Measurements from ENCODE around the gene ROCK1. TPM values are rescaled to one million over a fixed set of nuclear protein-coding genes. Genes with fewer than 3 reads are reported as not detected.

Gene ROCK1
- total and polyA plus RNA-seq, 4 donors, result 7.4 to 28.7 (median 18.7) TPM

DNA sequence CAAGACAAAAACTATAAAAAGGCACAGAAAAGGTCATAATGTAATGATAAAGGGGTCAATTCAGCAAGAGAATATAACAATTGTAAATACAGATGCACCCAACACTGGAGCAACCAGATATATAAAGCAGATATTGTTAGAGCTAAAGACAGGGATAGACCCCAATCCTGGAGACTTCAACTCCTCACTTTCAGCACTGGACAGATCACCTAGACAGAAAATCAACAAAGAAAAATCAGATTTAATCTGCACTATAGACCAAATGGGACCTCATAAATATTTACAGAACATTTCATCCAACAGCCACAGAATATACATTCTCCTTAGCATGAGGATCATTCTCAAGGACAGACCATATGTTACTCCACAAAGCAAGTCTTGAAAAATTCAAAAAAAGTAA lies 114.2 kb downstream of the ROCK1 start:
- no peak overlapping the region for H3K27ac ChIP-seq (ENCODE audit: low read depth in 1 of 2, low read length in 2 of 2)
- H3K9ac ChIP-seq (ENCODE audit: low read depth in 1 of 2, low read length in 2 of 2), result no peak overlapping the region
- H3K4me3 ChIP-seq (ENCODE audit: low read depth in 1 of 3, low read length in 3 of 3), result no peak overlapping the region
- H3K36me3 ChIP-seq (ENCODE audit: control insufficient read depth in 4 of 4, insufficient read depth in 3 of 4, low read depth in 1 of 4, low read length in 3 of 4), result peaks cover under 1 to 5% (median 3%) of the 10 kb centered on the region in 4 donors
- TF ChIP-seq REST (IDR thresholded peaks at IDR 0.05) (peak; percentile 82), HNF4A (conservative IDR thresholded peaks at IDR 0.05) (no peak), RAD21 (IDR thresholded peaks at IDR 0.05) (no peak)
- DNase-seq (ENCODE audit: low spot score), result no peak
- no peaks in the 10 kb centered on the region for H3K27me3 ChIP-seq (ENCODE audit: control insufficient read depth in 4 of 4, insufficient read depth in 4 of 4, low read length in 3 of 4)
- H3K9me3 ChIP-seq (ENCODE audit: control insufficient read depth in 4 of 4, low read length in 3 of 4), result no peaks in the 10 kb centered on the region
- H3K4me1 ChIP-seq (ENCODE audit: control insufficient read depth in 4 of 4, insufficient read depth in 4 of 4, low read length in 3 of 4), result no peaks in the 10 kb centered on the region

GRCh38 chr18:20996418-20996817 lies 115.2 kb downstream of the ROCK1 start:
- Histone ChIP-seq H3K4me3 (ENCODE audit: low read depth in 1 of 3, low read length in 3 of 3) (no peak overlapping the region), H3K36me3 (ENCODE audit: control insufficient read depth in 4 of 4, insufficient read depth in 3 of 4, low read depth in 1 of 4, low read length in 3 of 4) (peaks cover 2 to 9% (median 4%) of the 10 kb centered on the region in 4 donors), H3K9ac (ENCODE audit: low read depth in 1 of 2, low read length in 2 of 2) (no peak overlapping the region), H3K27ac (ENCODE audit: low read depth in 1 of 2, low read length in 2 of 2) (no peak overlapping the region), H3K9me3 (ENCODE audit: control insufficient read depth in 4 of 4, low read length in 3 of 4) (no peaks in the 10 kb centered on the region), H3K4me1 (ENCODE audit: control insufficient read depth in 4 of 4, insufficient read depth in 4 of 4, low read length in 3 of 4) (no peaks in the 10 kb centered on the region), H3K27me3 (ENCODE audit: control insufficient read depth in 4 of 4, insufficient read depth in 4 of 4, low read length in 3 of 4) (no peaks in the 10 kb centered on the region)
- no peak for TF ChIP-seq EGR1 (IDR thresholded peaks at IDR 0.05; ENCODE audit: low read depth in 2 of 2)
- DNase-seq (ENCODE audit: low spot score), result no peak
- 97% methylated on average over 1 of the region's 1 CpG for WGBS

GRCh38 chr18:20988726-20989125 lies 122.9 kb downstream of the ROCK1 start:
- H3K4me1 ChIP-seq (ENCODE audit: control insufficient read depth in 4 of 4, insufficient read depth in 4 of 4, low read length in 3 of 4), result no peaks in the 10 kb centered on the region
- peaks cover 2 to 26% (median 21%) of the 10 kb centered on the region in 4 donors for H3K36me3 ChIP-seq (ENCODE audit: control insufficient read depth in 4 of 4, insufficient read depth in 3 of 4, low read depth in 1 of 4, low read length in 3 of 4)
- H3K4me3 ChIP-seq (ENCODE audit: low read depth in 1 of 3, low read length in 3 of 3), result no peak overlapping the region
- DNase-seq (ENCODE audit: low spot score), result no peak
- H3K9ac ChIP-seq (ENCODE audit: low read depth in 1 of 2, low read length in 2 of 2), result no peak overlapping the region
- no peak overlapping the region for H3K27ac ChIP-seq (ENCODE audit: low read depth in 1 of 2, low read length in 2 of 2)
- no peak for TF ChIP-seq HNF4G (IDR thresholded peaks at IDR 0.05)
- TF ChIP-seq JUND (IDR thresholded peaks at IDR 0.05), result no peak
- 89% methylated on average over 3 of the region's 3 CpGs for WGBS
- H3K27me3 ChIP-seq (ENCODE audit: control insufficient read depth in 4 of 4, insufficient read depth in 4 of 4, low read length in 3 of 4), result no peaks in the 10 kb centered on the region
- H3K9me3 ChIP-seq (ENCODE audit: control insufficient read depth in 4 of 4, low read length in 3 of 4), result no peaks in the 10 kb centered on the region

GRCh38 chr18:20975077-20975476 lies 136.5 kb downstream of the ROCK1 start:
- 95% methylated on average over 2 of the region's 2 CpGs for WGBS
- Histone ChIP-seq H3K4me3 (ENCODE audit: low read depth in 1 of 3, low read length in 3 of 3) (no peak overlapping the region), H3K27me3 (ENCODE audit: control insufficient read depth in 4 of 4, insufficient read depth in 4 of 4, low read length in 3 of 4) (no peaks in the 10 kb centered on the region), H3K9me3 (ENCODE audit: control insufficient read depth in 4 of 4, low read length in 3 of 4) (no peaks in the 10 kb centered on the region), H3K4me1 (ENCODE audit: control insufficient read depth in 4 of 4, insufficient read depth in 4 of 4, low read length in 3 of 4) (no peaks in the 10 kb centered on the region), H3K27ac (ENCODE audit: low read depth in 1 of 2, low read length in 2 of 2) (no peak overlapping the region), H3K36me3 (ENCODE audit: control insufficient read depth in 4 of 4, insufficient read depth in 3 of 4, low read depth in 1 of 4, low read length in 3 of 4) (peaks cover 5 to 20% (median 16%) of the 10 kb centered on the region in 4 donors), H3K9ac (ENCODE audit: low read depth in 1 of 2, low read length in 2 of 2) (no peak overlapping the region)
- no peak for TF ChIP-seq HNF4G (IDR thresholded peaks at IDR 0.05)
- TF ChIP-seq FOXA2 (IDR thresholded peaks at IDR 0.05), result no peak
- no peak for TF ChIP-seq TAF1 (conservative IDR thresholded peaks at IDR 0.05)
- TF ChIP-seq GABPA (IDR thresholded peaks at IDR 0.05 in 1 of 2, conservative IDR thresholded peaks at IDR 0.05 in 1 of 2), result no peak
- TF ChIP-seq, protein P1, sequence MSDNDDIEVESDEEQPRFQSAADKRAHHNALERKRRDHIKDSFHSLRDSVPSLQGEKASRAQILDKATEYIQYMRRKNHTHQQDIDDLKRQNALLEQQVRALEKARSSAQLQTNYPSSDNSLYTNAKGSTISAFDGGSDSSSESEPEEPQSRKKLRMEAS (IDR thresholded peaks at IDR 0.05), result no peak
- TF ChIP-seq ATF3 (IDR thresholded peaks at IDR 0.05), result no peak
- no peak for TF ChIP-seq JUND (IDR thresholded peaks at IDR 0.05)
- TF ChIP-seq, protein P2, sequence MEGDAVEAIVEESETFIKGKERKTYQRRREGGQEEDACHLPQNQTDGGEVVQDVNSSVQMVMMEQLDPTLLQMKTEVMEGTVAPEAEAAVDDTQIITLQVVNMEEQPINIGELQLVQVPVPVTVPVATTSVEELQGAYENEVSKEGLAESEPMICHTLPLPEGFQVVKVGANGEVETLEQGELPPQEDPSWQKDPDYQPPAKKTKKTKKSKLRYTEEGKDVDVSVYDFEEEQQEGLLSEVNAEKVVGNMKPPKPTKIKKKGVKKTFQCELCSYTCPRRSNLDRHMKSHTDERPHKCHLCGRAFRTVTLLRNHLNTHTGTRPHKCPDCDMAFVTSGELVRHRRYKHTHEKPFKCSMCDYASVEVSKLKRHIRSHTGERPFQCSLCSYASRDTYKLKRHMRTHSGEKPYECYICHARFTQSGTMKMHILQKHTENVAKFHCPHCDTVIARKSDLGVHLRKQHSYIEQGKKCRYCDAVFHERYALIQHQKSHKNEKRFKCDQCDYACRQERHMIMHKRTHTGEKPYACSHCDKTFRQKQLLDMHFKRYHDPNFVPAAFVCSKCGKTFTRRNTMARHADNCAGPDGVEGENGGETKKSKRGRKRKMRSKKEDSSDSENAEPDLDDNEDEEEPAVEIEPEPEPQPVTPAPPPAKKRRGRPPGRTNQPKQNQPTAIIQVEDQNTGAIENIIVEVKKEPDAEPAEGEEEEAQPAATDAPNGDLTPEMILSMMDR (IDR thresholded peaks at IDR 0.05; ENCODE audit: low read depth, low read length, missing input control), result no peak
- no peak for TF ChIP-seq FOXA1 (IDR thresholded peaks at IDR 0.05)
- no peak for TF ChIP-seq YY1 (IDR thresholded peaks at IDR 0.05)
- no peak for TF ChIP-seq EGR1 (IDR thresholded peaks at IDR 0.05; ENCODE audit: low read depth in 2 of 2)
- TF ChIP-seq SP1 (IDR thresholded peaks at IDR 0.05), result no peak
- TF ChIP-seq HNF4A (conservative IDR thresholded peaks at IDR 0.05), result no peak
- no peak for TF ChIP-seq RXRA (IDR thresholded peaks at IDR 0.05)
- TF ChIP-seq, protein P3, sequence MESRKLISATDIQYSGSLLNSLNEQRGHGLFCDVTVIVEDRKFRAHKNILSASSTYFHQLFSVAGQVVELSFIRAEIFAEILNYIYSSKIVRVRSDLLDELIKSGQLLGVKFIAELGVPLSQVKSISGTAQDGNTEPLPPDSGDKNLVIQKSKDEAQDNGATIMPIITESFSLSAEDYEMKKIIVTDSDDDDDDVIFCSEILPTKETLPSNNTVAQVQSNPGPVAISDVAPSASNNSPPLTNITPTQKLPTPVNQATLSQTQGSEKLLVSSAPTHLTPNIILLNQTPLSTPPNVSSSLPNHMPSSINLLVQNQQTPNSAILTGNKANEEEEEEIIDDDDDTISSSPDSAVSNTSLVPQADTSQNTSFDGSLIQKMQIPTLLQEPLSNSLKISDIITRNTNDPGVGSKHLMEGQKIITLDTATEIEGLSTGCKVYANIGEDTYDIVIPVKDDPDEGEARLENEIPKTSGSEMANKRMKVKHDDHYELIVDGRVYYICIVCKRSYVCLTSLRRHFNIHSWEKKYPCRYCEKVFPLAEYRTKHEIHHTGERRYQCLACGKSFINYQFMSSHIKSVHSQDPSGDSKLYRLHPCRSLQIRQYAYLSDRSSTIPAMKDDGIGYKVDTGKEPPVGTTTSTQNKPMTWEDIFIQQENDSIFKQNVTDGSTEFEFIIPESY (IDR thresholded peaks at IDR 0.05), result no peak
- TF ChIP-seq RAD21 (IDR thresholded peaks at IDR 0.05), result no peak
- no peak for DNase-seq (ENCODE audit: low spot score)

Data from liver (tissue), 9 donors.